ENCODE data around the gene KRT27.
"Not testable (repeated sequence)": the region's sequence is repeated elsewhere in the genome, so short reads cannot be mapped to it uniquely, and the experiment has no call there.

Gene KRT27

DNA sequence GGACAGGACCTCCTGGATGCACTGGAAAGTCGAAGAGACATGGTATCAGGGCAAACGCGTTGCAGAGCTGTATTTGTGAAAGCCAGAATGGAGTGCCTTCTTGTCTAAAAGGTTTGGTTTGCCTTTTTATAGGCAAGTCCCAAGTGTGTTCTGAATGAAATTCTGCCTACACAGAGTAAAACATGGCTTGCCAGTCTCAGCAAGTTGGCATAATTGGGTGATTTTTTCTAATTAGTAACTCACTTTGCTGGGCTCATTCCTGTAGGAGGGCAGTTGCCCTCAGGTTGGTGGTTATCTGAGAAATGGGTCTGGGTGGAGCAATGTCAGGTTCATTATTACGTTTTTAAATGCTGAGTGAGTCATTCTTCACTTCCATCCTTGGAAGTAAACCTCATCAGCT is 27.1 kb downstream of the KRT27 start, which contains the start of gene KRT25:
Gene KRT25, minus strand, starts transcription at position 101 of the 400 bp plus-strand sequence. Its CDS starts 60 bp downstream, at position 41.
- no peak for DNase-seq (ENCODE audit: low read depth)

DNA sequence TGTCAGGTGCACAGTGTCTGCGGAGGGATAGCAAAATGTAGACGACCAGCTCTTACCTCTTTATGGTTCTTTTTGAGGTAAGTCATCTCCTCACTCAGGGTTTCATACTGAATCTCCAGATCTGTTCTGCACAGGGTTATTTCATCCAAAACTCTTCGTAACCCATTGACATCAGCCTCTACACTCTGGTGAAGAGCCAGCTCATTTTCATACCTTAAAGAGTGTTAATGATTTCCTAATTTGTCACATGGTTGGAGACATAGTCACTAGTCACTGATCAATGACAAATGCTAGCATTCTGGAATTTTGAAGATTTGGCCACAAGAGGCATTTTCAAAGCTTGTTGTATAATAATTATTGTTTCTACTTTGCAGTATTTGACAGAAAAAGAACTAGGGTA is 28.5 kb downstream of the KRT27 start:
- DNase-seq (ENCODE audit: low read depth) = no peak

DNA sequence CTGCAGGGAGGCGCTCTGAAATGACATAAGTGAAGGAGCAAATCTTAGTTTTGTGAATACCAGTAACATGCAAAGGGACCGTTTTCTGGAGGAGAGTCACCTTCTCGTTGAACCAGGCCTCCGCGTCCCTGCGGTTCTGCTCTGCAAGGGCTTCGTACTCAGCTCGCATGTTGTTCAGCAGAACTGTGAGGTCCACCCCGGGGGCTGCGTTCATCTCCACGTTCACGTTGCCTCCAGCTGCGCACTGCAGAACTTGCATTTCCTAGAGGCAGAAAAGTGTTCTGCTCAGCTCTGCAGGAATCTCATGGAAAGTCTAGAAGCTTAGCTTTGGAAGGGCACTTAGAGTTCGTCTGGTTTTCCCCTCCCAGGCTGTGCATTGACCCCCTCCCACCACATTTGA is 31.3 kb downstream of the KRT27 start:
- no peak for DNase-seq (ENCODE audit: low read depth)

DNA sequence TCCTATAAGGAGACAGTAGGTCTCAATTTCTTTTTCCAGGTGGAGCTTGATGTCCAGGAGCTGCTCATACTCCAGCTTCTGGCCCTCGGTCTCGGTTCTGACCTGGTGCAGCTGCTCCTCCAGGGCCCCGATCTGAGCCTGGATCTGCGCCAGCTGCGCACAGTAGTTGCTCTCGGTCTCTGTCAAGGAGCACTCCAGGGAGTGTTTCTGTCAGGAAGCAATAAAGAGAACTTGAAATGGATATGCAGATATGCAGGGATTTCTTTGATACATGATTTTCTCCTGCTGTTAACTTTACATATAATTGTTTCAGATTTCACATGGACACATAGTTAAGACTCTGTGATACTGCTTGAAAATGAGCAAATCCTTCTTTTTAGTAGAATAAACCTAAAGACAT is 32.0 kb downstream of the KRT27 start:
- no peak for DNase-seq (ENCODE audit: low read depth)

DNA sequence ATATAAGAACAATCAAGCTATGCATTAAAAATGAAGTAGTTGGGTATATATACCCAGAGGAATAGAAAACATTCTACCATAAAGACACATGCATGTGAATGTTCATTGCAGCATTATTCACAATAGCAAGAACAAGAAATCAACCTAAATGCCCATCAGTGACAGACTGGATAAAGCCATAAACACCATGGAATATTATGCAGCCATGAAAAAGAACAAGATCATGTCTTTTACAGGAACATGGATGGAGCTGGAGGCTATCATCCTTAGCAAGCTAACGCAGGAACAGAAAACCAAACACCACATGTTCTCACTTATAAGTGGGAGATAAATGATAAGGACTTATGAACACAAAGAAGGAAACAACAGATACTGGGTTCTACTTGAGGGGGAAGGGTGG is 33.7 kb downstream of the KRT27 start:
- DNase-seq (ENCODE audit: low read depth) = not testable (repeated sequence)

GRCh38 chr17:40738553-40738952 is 43.8 kb downstream of the KRT27 start:
- DNase-seq (ENCODE audit: low read depth) = no peak

GRCh38 chr17:40735016-40735415 is 47.3 kb downstream of the KRT27 start:
- no peak for DNase-seq (ENCODE audit: low read depth)

DNA sequence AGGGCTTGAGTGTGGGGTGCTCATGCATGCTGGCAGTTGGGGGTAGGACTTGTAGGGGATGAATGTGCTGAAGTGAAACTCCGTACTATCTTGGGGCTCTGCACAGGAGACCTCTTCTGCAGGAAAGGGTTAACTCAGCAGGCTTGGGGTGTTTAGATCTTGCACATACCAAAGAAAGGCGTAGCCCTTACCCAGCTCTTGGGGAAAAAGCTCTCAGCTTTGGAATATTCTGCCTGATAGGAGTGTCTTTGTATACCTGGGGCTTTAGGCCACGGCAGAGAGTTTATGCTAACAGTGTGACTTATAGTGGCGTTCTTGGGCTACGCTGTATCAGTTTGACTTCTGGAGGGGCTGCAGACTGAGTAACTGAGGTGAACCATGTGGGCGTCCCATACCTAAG is 48.3 kb downstream of the KRT27 start:
- no peak for DNase-seq (ENCODE audit: low read depth)

- no peak for DNase-seq (ENCODE audit: low read depth)
These were observed 51.4 kb downstream of the KRT27 start for GRCh38 chr17:40730970-40731369.

DNA sequence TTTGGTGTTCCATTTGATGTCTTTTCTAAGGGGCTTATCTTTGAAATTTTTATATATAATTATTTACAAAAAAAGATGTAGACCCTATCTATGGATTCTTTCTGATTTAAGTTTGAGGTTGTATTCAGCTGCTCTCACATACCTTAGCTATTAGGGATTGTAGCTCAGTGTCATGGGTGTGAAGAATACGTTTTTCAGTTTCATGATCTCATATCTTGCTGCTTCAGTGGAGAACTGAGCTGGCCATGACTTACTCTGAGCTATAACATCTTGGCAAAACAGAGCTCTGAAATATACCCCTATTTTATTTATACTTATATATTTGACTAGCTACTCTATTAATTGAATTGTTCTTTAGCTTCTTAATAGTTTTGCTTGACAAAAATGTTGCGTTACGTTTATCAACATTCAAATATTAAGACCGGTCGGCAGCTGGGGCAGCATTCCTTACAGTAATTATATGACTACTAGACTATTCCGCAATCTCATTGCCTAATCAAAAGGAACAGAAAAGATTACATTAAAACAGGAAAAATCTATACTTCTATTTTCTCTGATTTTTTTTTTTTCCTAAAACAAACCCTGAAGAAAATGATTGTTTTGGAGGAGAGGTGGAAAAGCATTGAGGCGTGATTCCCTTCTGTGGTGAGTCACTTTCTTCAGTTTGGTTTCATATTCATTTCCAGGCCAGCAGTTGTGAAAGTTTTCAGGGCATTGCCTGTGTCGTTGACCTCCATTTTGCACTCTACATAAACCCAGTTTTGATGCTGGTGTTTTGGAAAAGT is 54.7 kb downstream of the KRT27 start:
- no peak for DNase-seq (ENCODE audit: low read depth)

DNA sequence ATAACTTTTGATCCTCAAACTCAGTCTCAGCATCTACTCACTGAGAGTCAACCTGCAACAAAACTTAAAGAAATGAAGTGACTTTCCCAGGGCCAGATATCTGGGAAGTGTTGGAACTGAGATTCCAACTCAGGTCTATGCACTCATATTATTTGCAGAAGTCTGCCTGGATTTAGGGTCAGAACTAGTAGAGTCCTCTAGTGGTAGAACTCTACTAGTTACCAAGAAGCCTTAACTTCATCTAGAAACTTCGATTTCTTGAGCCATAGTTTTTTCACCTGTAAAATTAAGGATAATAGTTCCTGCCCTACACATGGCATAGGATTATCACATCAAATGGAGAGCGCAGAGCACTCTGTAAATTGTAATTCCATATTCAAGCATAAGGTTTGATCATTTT is 55.4 kb downstream of the KRT27 start:
- DNase-seq (ENCODE audit: low read depth) = no peak
